ENCODE measurements around the gene APOA4. TPM values are rescaled to one million over a fixed set of nuclear protein-coding genes. Genes with fewer than 3 reads are reported as not detected.
A peak's percentile ranks its signal among the peaks of the same experiment; 100 is the strongest.

APOA4 gene
- total RNA-seq, 1 donor from 2014 or later: not detected

- no peak overlapping the region for H3K4me3 Mint-ChIP-seq (ENCODE audit: unreplicated experiment)
- no peak for TF ChIP-seq CTCF (IDR thresholded peaks at IDR 0.05)
- no peaks in the 10 kb centered on the region for H3K27me3 Mint-ChIP-seq (ENCODE audit: low read depth)
- H3K36me3 Mint-ChIP-seq (ENCODE audit: low read depth): peaks cover 29% of the 10 kb centered on the region
- H3K9me3 Mint-ChIP-seq (ENCODE audit: low read depth): no peaks in the 10 kb centered on the region
- H3K27ac Mint-ChIP-seq (ENCODE audit: unreplicated experiment): no peak overlapping the region
- H3K4me1 Mint-ChIP-seq (ENCODE audit: low read depth): peaks cover 15% of the 10 kb centered on the region
- no peak for DNase-seq (ENCODE audit: low spot score)
These were observed 46.6 kb downstream of the APOA4 start for GRCh38 chr11:116776522-116776984.

GRCh38 chr11:116775975-116776374, 47.1 kb downstream of the APOA4 start:
- no peak overlapping the region for H3K27ac Mint-ChIP-seq (ENCODE audit: unreplicated experiment)
- peaks cover 25% of the 10 kb centered on the region for H3K36me3 Mint-ChIP-seq (ENCODE audit: low read depth)
- no peaks in the 10 kb centered on the region for H3K27me3 Mint-ChIP-seq (ENCODE audit: low read depth)
- no peak for DNase-seq (ENCODE audit: low spot score)
- H3K9me3 Mint-ChIP-seq (ENCODE audit: low read depth): no peaks in the 10 kb centered on the region
- H3K4me3 Mint-ChIP-seq (ENCODE audit: unreplicated experiment): no peak overlapping the region
- peaks cover 21% of the 10 kb centered on the region for H3K4me1 Mint-ChIP-seq (ENCODE audit: low read depth)
- TF ChIP-seq CTCF (IDR thresholded peaks at IDR 0.05): no peak

- H3K27me3 Mint-ChIP-seq (ENCODE audit: low read depth): no peaks in the 10 kb centered on the region
- H3K27ac Mint-ChIP-seq (ENCODE audit: unreplicated experiment): no peak overlapping the region
- no peak overlapping the region for H3K4me3 Mint-ChIP-seq (ENCODE audit: unreplicated experiment)
- no peak for DNase-seq (ENCODE audit: low spot score)
- peaks cover 20% of the 10 kb centered on the region for H3K36me3 Mint-ChIP-seq (ENCODE audit: low read depth)
- no peaks in the 10 kb centered on the region for H3K9me3 Mint-ChIP-seq (ENCODE audit: low read depth)
- H3K4me1 Mint-ChIP-seq (ENCODE audit: low read depth): peaks cover 24% of the 10 kb centered on the region
- no peak for TF ChIP-seq CTCF (IDR thresholded peaks at IDR 0.05)
These were observed 48.4 kb downstream of the APOA4 start for GRCh38 chr11:116774661-116775060.

DNA sequence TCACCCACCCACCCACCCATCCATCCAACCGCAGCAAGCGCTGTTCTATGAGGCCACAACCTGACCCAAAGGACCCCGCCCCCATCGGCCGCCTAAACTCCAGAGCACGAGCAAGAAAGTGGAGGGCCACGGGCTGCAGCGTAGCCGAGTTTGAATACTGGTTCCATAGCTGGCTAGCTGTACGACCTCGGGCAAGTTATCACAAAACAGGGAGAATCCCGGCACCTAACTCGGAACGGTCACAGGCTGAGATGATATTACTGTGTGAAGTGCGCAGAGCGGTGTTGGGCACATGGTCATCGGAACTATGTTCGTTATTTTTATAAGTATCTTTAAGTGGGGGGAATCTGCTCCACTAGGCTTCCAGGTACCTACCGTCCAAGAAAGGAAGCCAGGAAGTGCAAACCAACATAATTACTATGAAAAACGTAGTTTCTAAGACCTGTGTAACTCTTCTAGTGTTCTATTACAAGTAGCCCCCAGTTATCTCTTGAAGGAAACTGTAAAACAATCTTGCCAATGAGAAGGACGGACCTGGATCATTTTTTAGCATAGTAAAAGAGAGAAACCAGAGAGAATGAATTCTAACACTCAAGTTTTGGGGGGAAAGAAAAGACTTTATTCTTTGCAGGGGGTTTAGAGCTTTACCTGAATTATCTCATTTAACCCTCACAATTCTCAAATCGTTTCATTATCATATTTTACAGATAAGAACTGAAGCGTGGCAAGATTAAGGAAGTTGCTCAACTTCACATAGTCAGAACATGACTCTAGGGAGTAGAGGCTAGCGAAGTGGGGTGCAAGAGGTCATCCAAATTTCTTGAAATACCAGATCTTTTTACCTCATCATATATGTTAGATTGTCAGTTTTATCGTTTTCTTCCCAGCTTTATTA, 49.7 kb downstream of the APOA4 start:
- Mint-ChIP-seq H3K4me1 (ENCODE audit: low read depth) (peaks cover 24% of the 10 kb centered on the region), H3K36me3 (ENCODE audit: low read depth) (peaks cover 14% of the 10 kb centered on the region), H3K9me3 (ENCODE audit: low read depth) (no peaks in the 10 kb centered on the region), H3K4me3 (ENCODE audit: unreplicated experiment) (peak overlapping the region; percentile 92), H3K27me3 (ENCODE audit: low read depth) (no peaks in the 10 kb centered on the region), H3K27ac (ENCODE audit: unreplicated experiment) (peak overlapping the region; percentile 95)
- no peak for DNase-seq (ENCODE audit: low spot score)
- peak; percentile 4 for TF ChIP-seq CTCF (IDR thresholded peaks at IDR 0.05)

DNA sequence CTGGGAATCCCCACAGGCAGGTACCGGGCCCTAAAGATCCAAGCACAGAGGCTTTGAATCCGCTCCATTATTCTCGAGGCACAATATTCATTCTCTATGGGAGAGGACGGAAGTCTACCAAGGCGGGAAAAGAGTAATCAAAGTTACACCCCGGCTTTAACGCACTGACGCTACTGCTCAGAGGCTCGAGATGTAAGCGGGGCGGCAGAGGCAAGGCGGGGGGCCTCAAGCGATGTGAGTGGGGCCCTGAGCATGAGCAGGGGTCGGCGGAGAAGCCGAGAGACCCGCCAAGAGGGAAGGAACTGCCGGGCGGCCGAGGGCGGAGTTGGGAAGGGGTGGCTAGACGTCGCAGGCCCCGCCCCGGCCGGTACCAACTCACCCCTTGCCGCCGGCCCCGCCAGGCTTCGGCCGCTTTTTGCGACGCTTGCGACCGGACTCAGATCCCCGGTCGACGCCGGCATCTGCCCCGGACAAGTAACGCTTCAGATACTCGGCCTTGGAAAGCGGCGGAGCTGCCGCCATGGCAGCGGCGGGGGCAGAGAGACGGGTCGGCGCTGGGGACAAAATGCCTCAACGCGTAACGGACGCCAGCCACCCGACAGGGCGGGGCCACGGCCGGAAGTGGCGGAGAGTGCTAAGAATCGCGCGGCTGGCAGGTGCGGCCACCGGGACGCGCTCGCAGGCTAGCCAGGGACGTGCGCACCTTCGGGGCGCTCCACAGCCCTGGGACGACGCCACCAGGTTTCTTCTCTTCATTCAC, 50.5 kb downstream of the APOA4 start, which contains the start of gene BUD13:
Gene BUD13, minus strand, starts transcription at position 545 of the 760 bp plus-strand sequence. Its CDS starts 23 bp downstream, at position 522.
- Mint-ChIP-seq H3K9me3 (ENCODE audit: low read depth) (no peaks in the 10 kb centered on the region), H3K4me1 (ENCODE audit: low read depth) (peaks cover 24% of the 10 kb centered on the region), H3K36me3 (ENCODE audit: low read depth) (peaks cover 8% of the 10 kb centered on the region), H3K27me3 (ENCODE audit: low read depth) (no peaks in the 10 kb centered on the region), H3K4me3 (ENCODE audit: unreplicated experiment) (peak within 1 kb of the TSS; percentile 92), H3K27ac (ENCODE audit: unreplicated experiment) (peak within 1 kb of the TSS; percentile 95)
- peak; percentile 95 for DNase-seq (ENCODE audit: low spot score)
- TF ChIP-seq CTCF (IDR thresholded peaks at IDR 0.05): peak; percentile 18
